HEK293T (cell line): ENCODE measurements around the gene GRID1.

Experiments
- ARNT ChIP-seq: fragments of 450-650 bp; IDR thresholded peaks from 2 replicates; pipeline ENCODE4 v1.6.1; 2017; ENCODE audit warnings: mild to moderate bottlenecking
- BHLHE40 ChIP-seq: fragments of 450-650 bp; IDR thresholded peaks from 2 replicates; pipeline ENCODE4 v1.6.1; 2016; ENCODE audit warnings: mild to moderate bottlenecking, moderate library complexity, borderline replicate concordance
- FOXA1 ChIP-seq: fragments of 450-650 bp; IDR thresholded peaks from 2 replicates; pipeline ENCODE4 v1.6.1; 2016; ENCODE audit warnings: mild to moderate bottlenecking
- FOXM1 ChIP-seq: fragments of 450-650 bp; IDR thresholded peaks from 2 replicates; pipeline ENCODE4 v1.6.1; 2017; ENCODE audit warnings: mild to moderate bottlenecking, borderline replicate concordance
- L3MBTL2 ChIP-seq: fragments of 450-650 bp; conservative IDR thresholded peaks from 2 replicates; pipeline ENCODE4 v1.6.1; 2016; ENCODE audit warnings: mild to moderate bottlenecking
- SP1 ChIP-seq: fragments of 450-650 bp; IDR thresholded peaks from 2 replicates; pipeline ENCODE4 v1.6.1; 2017
- ZNF384 ChIP-seq: fragments of 450-650 bp; IDR thresholded peaks from 2 replicates; pipeline ENCODE4 v1.6.1; 2016

- TF ChIP-seq FOXM1 (no peak), BHLHE40 (no peak), ARNT (no peak), L3MBTL2 (no peak), ZNF384 (no peak), FOXA1 (no peak), SP1 (no peak)
Measured at GRCh38 chr10:85596389-85596788, 770.2 kb downstream of the GRID1 start.
